Spleen (tissue), 11 donors: Measurements from ENCODE around the gene SRSF12. TPM values are rescaled to one million over a fixed set of nuclear protein-coding genes. Genes with fewer than 3 reads are reported as not detected.
"Not testable (repeated sequence)": the region's sequence is repeated elsewhere in the genome, so short reads cannot be mapped to it uniquely, and the experiment has no call there.

Experiments used
- DNase-seq: peaks from one replicate; pipeline ENCODE4 v3.0.0-alpha.2; 2020
- H3K27ac ChIP-seq, 8 donors: fragments of 200-600 bp; sonication (generic) in 7 of 8; 1 replicate in 4 of 8; 2 replicates in 4 of 8; pipeline versions ENCODE4 v1.5.0 to v1.8.0; 2016 to 2021; ENCODE audit warnings: inconsistent platforms in 4 of 8, mild to moderate bottlenecking in 4 of 8, moderate library complexity in 1 of 8
- H3K27me3 ChIP-seq, 7 donors: fragments of 200-600 bp; sonication (generic) in 6 of 7; replicated peaks in 1 of 7; 1 replicate in 4 of 7; 2 replicates in 3 of 7; pipeline versions ENCODE4 v1.5.0 to v1.8.0; 2016 to 2021; ENCODE audit warnings: inconsistent platforms in 3 of 7, mild to moderate bottlenecking in 1 of 7
- H3K36me3 ChIP-seq, 6 donors: fragments of 200-600 bp; sonication (generic) in 5 of 6; 1 replicate in 4 of 6; 2 replicates in 2 of 6; pipeline versions ENCODE4 v1.5.0 to v1.8.0; 2016 to 2021; ENCODE audit warnings: inconsistent platforms in 2 of 6
- H3K4me1 ChIP-seq, 6 donors: fragments of 200-600 bp; sonication (generic) in 5 of 6; 1 replicate in 3 of 6; 2 replicates in 3 of 6; pipeline versions ENCODE4 v1.5.0 to v1.8.0; 2016 to 2021; ENCODE audit warnings: inconsistent platforms in 3 of 6
- H3K4me3 ChIP-seq, 8 donors: fragments of 200-600 bp; sonication (generic) in 7 of 8; 1 replicate in 4 of 8; 2 replicates in 4 of 8; pipeline versions ENCODE4 v1.5.0 to v1.8.0; 2016 to 2021; ENCODE audit warnings: inconsistent platforms in 4 of 8, mild to moderate bottlenecking in 4 of 8, moderate library complexity in 2 of 8
- H3K9me3 ChIP-seq, 8 donors: fragments of 200-600 bp; sonication (generic) in 7 of 8; 1 replicate in 4 of 8; 2 replicates in 4 of 8; pipeline versions ENCODE4 v1.5.0 to v1.8.0; 2016 to 2021; ENCODE audit warnings: inconsistent platforms in 4 of 8
- POLR2A ChIP-seq, 3 donors: fragments of 450-650 bp; IDR thresholded peaks; one replicate each; pipeline ENCODE4 v1.5.1; 2017; ENCODE audit warnings: antibody characterized with exemption in 3 of 3, mild to moderate bottlenecking in 1 of 3
- POLR2AphosphoS5 ChIP-seq, 3 donors: sonication (generic); formaldehyde crosslinking; IDR thresholded peaks; one replicate each; pipeline ENCODE4 v1.5.1; 2017; ENCODE audit warnings: antibody characterized with exemption in 3 of 3
- WGBS, 5 donors: extraction: QIAGEN DNeasy Blood & Tissue Kit in 3 of 5; methylation state at CpG; one replicate each; pipeline versions ENCODE4 v1.1.5 to v1.1.7; 2013 to 2018; 5-methylcytosine and 5-hydroxymethylcytosine counted together
- intact Hi-C: fragments of 100-400 bp; cut with DNase I; formaldehyde crosslinking; loops from one replicate; pipeline ENCODE4 v1.15.0; 2023; ENCODE audit warnings: low total_unique reads
- polyA plus RNA-seq, 3 donors: library from polyadenylated mRNA; stranded (reverse); fragments of 200-250 nt; gene quantifications; one replicate each; pipeline ENCODE4 v1.2.1, GENCODE V29; 2013
- total RNA-seq, 7 donors: library from RNA; depleted of rRNA in 3 of 7; stranded (reverse); fragments of >200 nt in 3 of 7; fragmentation: NEBNext Ultra II Directional in 4 of 7; extraction: Animal tissue kit (Norgen Biotek cat#: 25700) in 4 of 7; gene quantifications; one replicate each; pipeline versions ENCODE4 v1.1.0 to v1.2.1, GENCODE V29; 2016 to 2021
- TF ChIP-seq, protein P1 (sequence below), 11 experiments: fragments of 200-600 bp in 7 of 11; fragments of 450-650 bp in 4 of 11; sonication (generic) in 4 of 11; IDR thresholded peaks in 8 of 11; conservative IDR thresholded peaks in 3 of 11; 1 replicate in 7 of 11; 2 replicates in 4 of 11; pipeline versions ENCODE4 v1.4.0 to v1.8.0; 2016 to 2021; ENCODE audit warnings: antibody characterized with exemption in 11 of 11, inconsistent platforms in 4 of 11, mild to moderate bottlenecking in 1 of 11
- donor health status: healthy with polysubstance abuse.
- donor health status: DM: no; HTN: no; CAD: no; lungs with moderate emphysema.
- donor health status: DM: no; HTN: no; CAD: no.
- donor health status: Bipolar disorder and iron deficiency.
- donor health status: healthy.
- donor health status: DM: no; HTN: no; CAD: no.
- donor health status: DM: yes; HTN: yes; CAD: no.

SRSF12 gene
- total and polyA plus RNA-seq, 10 donors: 0.09 to 0.40 (median 0.12) TPM; not detected in 4

DNA sequence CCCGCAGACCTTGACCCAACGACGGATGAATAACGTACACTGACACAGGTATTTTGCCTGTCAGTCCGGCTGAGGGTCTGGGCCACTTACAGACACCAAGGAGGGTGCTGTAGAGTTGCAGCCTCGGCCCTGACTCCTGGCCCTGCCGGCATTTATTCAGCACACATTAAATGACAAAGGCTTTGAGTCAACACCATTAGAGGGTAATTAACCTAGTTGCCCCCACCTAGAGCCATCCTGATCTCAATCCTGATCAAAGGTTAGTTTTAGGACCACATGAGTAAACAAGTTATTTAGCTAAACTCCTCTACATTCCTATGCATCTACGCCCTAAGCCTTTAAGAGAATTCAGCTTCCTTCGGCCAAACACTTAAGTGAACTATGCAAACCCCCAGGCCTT is 16.1 kb upstream of the SRSF12 start:
- H3K36me3 ChIP-seq: no peaks in the 10 kb centered on the region
- intact Hi-C loops: no loop called here
- TF ChIP-seq, protein P1, sequence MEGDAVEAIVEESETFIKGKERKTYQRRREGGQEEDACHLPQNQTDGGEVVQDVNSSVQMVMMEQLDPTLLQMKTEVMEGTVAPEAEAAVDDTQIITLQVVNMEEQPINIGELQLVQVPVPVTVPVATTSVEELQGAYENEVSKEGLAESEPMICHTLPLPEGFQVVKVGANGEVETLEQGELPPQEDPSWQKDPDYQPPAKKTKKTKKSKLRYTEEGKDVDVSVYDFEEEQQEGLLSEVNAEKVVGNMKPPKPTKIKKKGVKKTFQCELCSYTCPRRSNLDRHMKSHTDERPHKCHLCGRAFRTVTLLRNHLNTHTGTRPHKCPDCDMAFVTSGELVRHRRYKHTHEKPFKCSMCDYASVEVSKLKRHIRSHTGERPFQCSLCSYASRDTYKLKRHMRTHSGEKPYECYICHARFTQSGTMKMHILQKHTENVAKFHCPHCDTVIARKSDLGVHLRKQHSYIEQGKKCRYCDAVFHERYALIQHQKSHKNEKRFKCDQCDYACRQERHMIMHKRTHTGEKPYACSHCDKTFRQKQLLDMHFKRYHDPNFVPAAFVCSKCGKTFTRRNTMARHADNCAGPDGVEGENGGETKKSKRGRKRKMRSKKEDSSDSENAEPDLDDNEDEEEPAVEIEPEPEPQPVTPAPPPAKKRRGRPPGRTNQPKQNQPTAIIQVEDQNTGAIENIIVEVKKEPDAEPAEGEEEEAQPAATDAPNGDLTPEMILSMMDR (IDR thresholded peaks at IDR 0.05 in 8 of 11, conservative IDR thresholded peaks at IDR 0.05 in 3 of 11): no peak
- TF ChIP-seq POLR2AphosphoS5 (IDR thresholded peaks at IDR 0.05) (no peak), POLR2A (IDR thresholded peaks at IDR 0.05) (no peak)
- peaks cover 0 to 2% (median 0%) of the 10 kb centered on the region in 8 donors for H3K9me3 ChIP-seq
- no peaks in the 10 kb centered on the region for H3K27me3 ChIP-seq
- H3K4me3 ChIP-seq: no peak overlapping the region
- no peaks in the 10 kb centered on the region for H3K4me1 ChIP-seq
- no peak overlapping the region for H3K27ac ChIP-seq
- WGBS, 5 donors: 91 to 97% (median 96%) methylated on average over 9 of the region's 9 CpGs
- no peak for DNase-seq

DNA sequence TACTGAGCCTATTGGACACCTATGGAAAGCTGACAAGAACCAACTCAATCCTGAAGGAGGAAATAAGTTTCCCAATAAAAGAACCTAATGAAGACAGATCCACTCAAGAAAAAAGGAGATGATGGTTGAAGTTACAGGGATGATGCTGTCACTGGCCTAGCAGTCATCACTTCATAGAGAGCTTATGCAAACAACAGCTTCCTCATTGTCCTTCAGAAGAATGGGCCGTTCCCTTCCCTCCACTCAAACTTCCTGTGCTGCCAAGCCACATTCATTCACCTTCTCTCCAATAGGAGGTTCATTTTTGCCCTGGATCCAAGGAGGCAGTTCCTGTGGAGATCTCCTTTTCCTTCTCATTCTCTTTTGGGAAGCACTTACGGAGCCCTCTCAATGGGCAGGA is 14.2 kb upstream of the SRSF12 start:
- no peak for DNase-seq
- Histone ChIP-seq H3K27me3 (no peaks in the 10 kb centered on the region), H3K9me3 (peaks cover 0 to 20% (median 14%) of the 10 kb centered on the region in 8 donors), H3K4me1 (no peaks in the 10 kb centered on the region), H3K27ac (peak overlapping the region in 1 of 8 donors; percentile 19), H3K36me3 (no peaks in the 10 kb centered on the region), H3K4me3 (no peak overlapping the region)
- intact Hi-C loops: no loop called here
- WGBS, 5 donors: 53 to 75% (median 59%) methylated on average over 2 of the region's 2 CpGs
- TF ChIP-seq POLR2AphosphoS5 (IDR thresholded peaks at IDR 0.05): no peak
- TF ChIP-seq POLR2A (IDR thresholded peaks at IDR 0.05): no peak
- TF ChIP-seq, protein P1 (IDR thresholded peaks at IDR 0.05 in 8 of 11, conservative IDR thresholded peaks at IDR 0.05 in 3 of 11): no peak

DNA sequence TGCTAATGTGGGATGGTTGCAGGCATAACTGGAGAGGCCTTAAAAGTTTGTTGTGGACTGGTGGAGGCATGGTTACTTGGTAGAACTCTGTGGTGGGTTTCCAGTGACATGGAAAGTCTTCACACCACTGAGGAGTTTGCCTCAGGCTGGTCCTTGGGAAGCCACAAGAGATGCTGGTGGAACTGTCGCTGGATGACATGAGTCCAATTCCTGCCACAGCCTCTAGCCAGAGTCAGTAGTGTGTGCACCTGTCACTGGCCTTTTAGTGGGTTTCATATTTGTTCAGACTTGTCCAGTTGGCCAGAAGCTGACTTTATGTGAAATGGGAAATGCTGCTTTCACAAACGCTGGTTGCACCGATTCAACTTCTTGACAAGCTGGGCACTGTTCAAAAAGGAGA is 13.7 kb upstream of the SRSF12 start:
- H3K27ac ChIP-seq: peak overlapping the region in 1 of 8 donors; percentile 19
- 88 to 96% (median 91%) methylated on average over 3 of the region's 3 CpGs for WGBS, 5 donors
- H3K4me3 ChIP-seq: no peak overlapping the region
- no peak for TF ChIP-seq POLR2A (IDR thresholded peaks at IDR 0.05)
- no peak for TF ChIP-seq POLR2AphosphoS5 (IDR thresholded peaks at IDR 0.05)
- TF ChIP-seq, protein P1 (IDR thresholded peaks at IDR 0.05 in 8 of 11, conservative IDR thresholded peaks at IDR 0.05 in 3 of 11): no peak
- H3K27me3 ChIP-seq: no peaks in the 10 kb centered on the region
- intact Hi-C loops: no loop called here
- H3K9me3 ChIP-seq: peaks cover 0 to 20% (median 14%) of the 10 kb centered on the region in 8 donors
- DNase-seq: no peak
- no peaks in the 10 kb centered on the region for H3K4me1 ChIP-seq
- no peaks in the 10 kb centered on the region for H3K36me3 ChIP-seq

DNA sequence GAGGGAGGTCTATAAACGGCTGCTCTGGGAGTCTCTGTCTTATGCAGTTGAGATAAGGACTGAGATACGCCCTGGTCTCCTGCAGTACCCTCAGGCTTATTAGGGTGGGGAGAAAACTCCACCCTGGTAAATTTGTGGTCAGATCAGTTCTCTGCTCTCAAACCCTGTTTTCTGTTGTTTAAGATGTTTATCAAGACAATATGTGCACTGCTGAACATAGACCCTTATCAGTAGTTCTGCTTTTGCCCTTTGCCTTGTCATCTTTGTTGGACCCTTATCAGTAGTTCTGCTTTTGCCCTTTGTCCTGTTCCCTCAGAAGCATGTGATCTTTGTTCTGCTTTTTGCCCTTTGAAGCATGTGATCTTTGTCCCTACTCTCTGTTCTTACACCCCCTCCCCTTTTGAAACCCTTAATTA is 10.4 kb upstream of the SRSF12 start:
- H3K4me3 ChIP-seq: not testable (repeated sequence)
- WGBS, 5 donors: 51 to 90% (median 69%) methylated on average over 2 of the region's 2 CpGs

DNA sequence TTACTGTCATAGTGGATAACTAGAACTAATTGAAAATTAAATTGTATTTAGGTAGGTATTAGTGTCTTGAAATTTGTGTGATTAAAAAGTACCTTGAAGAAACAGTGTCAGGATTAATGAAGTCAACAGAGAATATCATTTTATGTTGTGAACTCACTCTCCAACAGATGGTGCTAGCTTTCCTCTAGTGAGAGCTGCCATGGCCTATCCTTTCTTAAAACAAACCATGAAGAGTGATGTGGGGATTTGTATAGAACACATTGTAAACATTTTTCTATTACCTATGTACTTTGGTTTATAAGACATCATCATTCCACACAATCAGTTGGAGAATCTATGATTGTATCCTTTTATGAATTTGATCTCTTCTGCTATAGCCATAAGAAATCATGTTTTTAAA is 4.8 kb upstream of the SRSF12 start:
- no peaks in the 10 kb centered on the region for H3K36me3 ChIP-seq
- DNase-seq: no peak
- no peak overlapping the region for H3K4me3 ChIP-seq
- intact Hi-C loops: no loop called here
- H3K27me3 ChIP-seq: peaks cover 0 to 7% (median 0%) of the 10 kb centered on the region in 7 donors
- peaks cover 0 to 6% (median 3%) of the 10 kb centered on the region in 8 donors for H3K9me3 ChIP-seq
- TF ChIP-seq, protein P1 (IDR thresholded peaks at IDR 0.05 in 8 of 11, conservative IDR thresholded peaks at IDR 0.05 in 3 of 11): peak in 5 of 11 experiments; percentile 3 to 31 (median 17)
- no peak for TF ChIP-seq POLR2AphosphoS5 (IDR thresholded peaks at IDR 0.05)
- no peak for TF ChIP-seq POLR2A (IDR thresholded peaks at IDR 0.05)
- H3K27ac ChIP-seq: no peak overlapping the region
- H3K4me1 ChIP-seq: peaks cover 0 to 9% (median 4%) of the 10 kb centered on the region in 6 donors

More for the DNA sequence above, 10.4 kb upstream of the SRSF12 start:
- DNase-seq, H3K36me3 ChIP-seq, H3K4me1 ChIP-seq, intact Hi-C loops, H3K27me3 ChIP-seq: not testable (repeated sequence)
- Histone ChIP-seq H3K27ac (peak overlapping the region in 2 of 8 donors; percentile 59 to 82), H3K9me3 (peaks cover 0 to 20% (median 14%) of the 10 kb centered on the region in 8 donors)
